ENCODE measurements around the gene HHAT. TPM values are rescaled to one million over a fixed set of nuclear protein-coding genes. Genes with fewer than 3 reads are reported as not detected.

HHAT gene
- total and polyA plus RNA-seq, 2 of the 4 experiments (the other 2 are of a cell fraction) = 1.7 to 2.5 TPM

GRCh38 chr1:210446479-210446878 lies 117.8 kb downstream of the HHAT start:
- Histone ChIP-seq H4K8ac (ENCODE audit: low read depth in 2 of 2, low read length in 2 of 2) (no peak overlapping the region), H2BK15ac (ENCODE audit: low read depth, low read length) (0 out of 3 replicates have a peak overlapping the region, but pooled peaks have one; percentile 40), H3K23ac (ENCODE audit: low read depth, low read length) (no peak overlapping the region), H2AK9ac (replicated peaks; ENCODE audit: low read depth, low read length, poor library complexity) (no peak overlapping the region), H3K36me3 (ENCODE audit: control insufficient read depth, insufficient read depth, low read length) (no peaks in the 10 kb centered on the region), H3K4me2 (ENCODE audit: low read depth, low read length) (no peak overlapping the region), H3K4me3 (ENCODE audit: insufficient read depth, low read depth, low read length) (no peak overlapping the region), H4K20me1 (ENCODE audit: insufficient read depth, low read length) (no peaks in the 10 kb centered on the region), H3K18ac (ENCODE audit: low read depth, low read length) (no peak overlapping the region), H3K56ac (ENCODE audit: extremely low read depth, insufficient read depth, low read length) (no peak overlapping the region), H3K4me1 (ENCODE audit: control insufficient read depth, insufficient read depth, low read length) (no peaks in the 10 kb centered on the region), H2BK5ac (ENCODE audit: low read depth, low read length, poor library complexity, severe bottlenecking) (no peak overlapping the region), H2AK5ac (ENCODE audit: low read depth, low read length) (0 out of 2 replicates have a peak overlapping the region, but pooled peaks have one; percentile 44), H3K27ac (ENCODE audit: insufficient read depth, low read length) (no peak overlapping the region), H2BK120ac (ENCODE audit: low read depth, low read length) (peak overlapping the region; percentile 74), H4K5ac (ENCODE audit: low read depth, low read length) (no peak overlapping the region), H3K14ac (replicated peaks; ENCODE audit: low read depth, low read length) (0 out of 2 replicates have a peak overlapping the region, but pooled peaks have one; percentile 52), H3K9me1 (ENCODE audit: insufficient read depth, low read length) (peaks cover 3% of the 10 kb centered on the region; the same call in 1 of the 2 replicates), H3K27me3 (ENCODE audit: control insufficient read depth, insufficient read depth, low read length) (no peaks in the 10 kb centered on the region), H3K79me1 (ENCODE audit: low read depth in 1 of 2, low read length in 2 of 2) (no peaks in the 10 kb centered on the region), H3K4ac (ENCODE audit: low read depth, low read length) (no peak overlapping the region), H3K9me3 (ENCODE audit: control insufficient read depth, insufficient read depth, low read length) (no peaks in the 10 kb centered on the region), H2BK20ac (ENCODE audit: low read depth, low read length) (peak overlapping the region; percentile 20; the same call in 1 of the 2 replicates), H3K9ac (ENCODE audit: low read depth, low read length) (no peak overlapping the region), H4K91ac (ENCODE audit: insufficient read depth, low read depth, low read length) (no peak overlapping the region; the same call in 1 of the 2 replicates), H2AFZ (replicated peaks; ENCODE audit: low read length, poor library complexity) (no peak overlapping the region)
- ChIA-PET CTCF (interaction anchor here (0.6 to 3.9 kb wide), 10 partner anchors 20 to 689 kb away, joined by 3 to 16 read pairs (median 4); partner anchors contain the start of gene KCNH1), POLR2A (ENCODE audit: unreplicated experiment) (interaction anchor here (0.5 kb wide), 1 partner anchor 71 kb away, joined by 3 read pairs; no protein-coding TSS in a partner anchor)
- BruUV-seq (replicated peaks) = no TSS peak
- WGBS, 2 experiments (ENCODE audit: extremely low coverage in 2 of 2, insufficient read length in 1 of 2) = 92% methylated on average over 3 of the region's 9 CpGs; no CpG with 5 or more reads in 1 of the 2 experiments
- no peak for ATAC-seq (ENCODE audit: low read depth)
- dilution Hi-C loops (cut with HindIII; ENCODE audit: low sequenced_read_pairs, unreplicated experiment) = no loop called here
- in situ Hi-C loops (cut with MboI; ENCODE audit: low sequenced_read_pairs) = loop anchor here (5.0 kb wide), 2 partner anchors 39 to 686 kb away; partner anchors contain the start of gene KCNH1
- TF ChIP-seq BHLHE40 (IDR thresholded peaks at IDR 0.05; ENCODE audit: low read depth, low read length) (no peak), USF2 (IDR thresholded peaks at IDR 0.05; ENCODE audit: low read depth, low read length) (peak; percentile 68; the same call in 1 of the 2 replicates), NFE2L2 (IDR thresholded peaks at IDR 0.05; ENCODE audit: low read depth, low read length) (no peak), RCOR1 (IDR thresholded peaks at IDR 0.05; ENCODE audit: insufficient replicate concordance, low read length) (peak; percentile 33)
- intact Hi-C loops (cut with micrococcal nuclease) = loop anchor here (5.0 kb wide), 1 partner anchor 1031 kb away; no protein-coding TSS in a partner anchor
- peak; percentile 30 for DNase-seq
